Epithelial cell of prostate (primary cell): Measurements from ENCODE around the gene HMGXB3.

Source experiments
- DNase-seq: peaks from one replicate; pipeline ENCODE4 v3.0.0-alpha.2; 2011; ENCODE audit warnings: low read depth, low spot score
- H3K27ac ChIP-seq: fragments of 450-650 bp; 2 replicates; pipeline ENCODE4 v1.5.1; 2017; ENCODE audit warnings: mild to moderate bottlenecking

HMGXB3 gene

GRCh38 chr5:150065886-150066285 lies 65.3 kb downstream of the HMGXB3 start:
- no peak for DNase-seq
- H3K27ac ChIP-seq, result no peak overlapping the region

GRCh38 chr5:150066436-150066835 lies 65.9 kb downstream of the HMGXB3 start:
- DNase-seq, result no peak
- no peak overlapping the region for H3K27ac ChIP-seq

- H3K27ac ChIP-seq, result no peak overlapping the region
- DNase-seq, result no peak
Measured at GRCh38 chr5:150066901-150067396, 66.4 kb downstream of the HMGXB3 start.

- no peak overlapping the region for H3K27ac ChIP-seq
- no peak for DNase-seq
Measured at GRCh38 chr5:150067405-150067960, 66.9 kb downstream of the HMGXB3 start.

GRCh38 chr5:150068071-150068470 lies 67.5 kb downstream of the HMGXB3 start:
- no peak overlapping the region for H3K27ac ChIP-seq

GRCh38 chr5:150068472-150068871 lies 67.9 kb downstream of the HMGXB3 start:
- H3K27ac ChIP-seq, result no peak overlapping the region
- no peak for DNase-seq

More at GRCh38 chr5:150068071-150068470, 67.5 kb downstream of the HMGXB3 start:
- DNase-seq, result no peak

- H3K27ac ChIP-seq, result no peak overlapping the region
- no peak for DNase-seq
Measured at GRCh38 chr5:150068961-150069645, 68.6 kb downstream of the HMGXB3 start.

- no peak overlapping the region for H3K27ac ChIP-seq
Measured at GRCh38 chr5:150069672-150070627, 69.4 kb downstream of the HMGXB3 start.

GRCh38 chr5:150070821-150071220 lies 70.3 kb downstream of the HMGXB3 start:
- no peak for DNase-seq
- no peak overlapping the region for H3K27ac ChIP-seq

More at GRCh38 chr5:150069672-150070627, 69.4 kb downstream of the HMGXB3 start:
- DNase-seq, result no peak

- H3K27ac ChIP-seq, result no peak overlapping the region
- DNase-seq, result no peak
Measured at GRCh38 chr5:150073086-150073625, 72.6 kb downstream of the HMGXB3 start.

- H3K27ac ChIP-seq, result no peak overlapping the region
- no peak for DNase-seq
Measured at GRCh38 chr5:150073677-150074076, 73.1 kb downstream of the HMGXB3 start.

GRCh38 chr5:150075233-150075632 lies 74.7 kb downstream of the HMGXB3 start:
- DNase-seq, result no peak
- no peak overlapping the region for H3K27ac ChIP-seq

GRCh38 chr5:150075806-150076205 lies 75.3 kb downstream of the HMGXB3 start:
- no peak overlapping the region for H3K27ac ChIP-seq
- no peak for DNase-seq

GRCh38 chr5:150077060-150077459 lies 76.5 kb downstream of the HMGXB3 start:
- H3K27ac ChIP-seq, result no peak overlapping the region
- no peak for DNase-seq

GRCh38 chr5:150077996-150078801 lies 77.7 kb downstream of the HMGXB3 start:
- no peak for DNase-seq
- no peak overlapping the region for H3K27ac ChIP-seq

- no peak overlapping the region for H3K27ac ChIP-seq
- DNase-seq, result no peak
Measured at GRCh38 chr5:150078802-150079689, 78.5 kb downstream of the HMGXB3 start.

GRCh38 chr5:150079909-150080461 lies 79.4 kb downstream of the HMGXB3 start:
- DNase-seq, result no peak
- no peak overlapping the region for H3K27ac ChIP-seq

GRCh38 chr5:150080696-150081435 lies 80.3 kb downstream of the HMGXB3 start:
- H3K27ac ChIP-seq, result no peak overlapping the region
- no peak for DNase-seq
